Measurements from ENCODE around the gene PTGER3.

DNA sequence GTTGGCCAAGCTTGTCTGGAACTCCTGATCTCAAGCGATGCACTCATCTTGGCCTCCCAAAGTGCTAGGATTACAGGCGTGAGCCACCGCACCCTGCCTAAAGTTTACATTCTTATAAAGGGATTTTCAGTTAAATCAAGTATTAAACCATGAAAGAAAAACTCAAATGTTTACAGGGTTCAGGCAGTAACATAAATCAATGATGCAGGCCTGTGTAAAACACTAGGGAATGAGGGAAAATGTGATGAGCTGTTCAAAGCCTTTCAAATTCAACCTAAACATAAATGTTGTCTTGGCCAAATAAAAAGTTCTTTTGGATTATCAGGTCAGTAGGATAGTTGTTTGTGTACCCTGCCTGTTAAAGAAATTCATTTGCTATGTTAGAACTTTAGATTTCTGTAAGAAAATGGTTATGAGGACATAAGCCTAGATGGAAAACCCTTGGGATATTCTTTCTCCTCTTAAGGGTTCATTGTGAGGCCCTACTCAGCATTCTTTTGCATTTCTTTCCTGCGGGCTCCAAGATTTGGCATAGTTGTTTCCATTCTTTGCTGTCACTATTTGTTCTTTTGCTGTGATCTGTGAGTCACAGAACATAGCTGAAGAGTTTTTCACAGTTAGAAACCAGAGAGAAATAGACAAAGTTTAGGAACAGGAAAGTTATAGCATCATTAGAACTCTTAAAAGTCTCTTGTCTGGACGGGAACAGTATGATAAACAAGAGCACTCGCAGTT, 42.1 kb upstream of the PTGER3 start:
- TF ChIP-seq CTCF (IDR thresholded peaks at IDR 0.05) (no peak), POLR2A (IDR thresholded peaks at IDR 0.05) (no peak)
